ENCODE results near the gene OR10H1. TPM values are rescaled to one million over a fixed set of nuclear protein-coding genes. Genes with fewer than 3 reads are reported as not detected.

OR10H1 gene
- total RNA-seq (under 1 TPM in 1 of 2 donors, not detected in 1; under 0.01 TPM), polyA plus RNA-seq (not detected)

GRCh38 chr19:15815306-15815705, at the start of gene OR10H1:
Gene OR10H1 (minus strand): TSS chr19:15815664. CDS start chr19:15808037, 7,627 bp downstream.
- no peaks in the 10 kb centered on the region for H3K36me3 ChIP-seq (ENCODE audit: control insufficient read depth in 4 of 4, insufficient read depth in 3 of 4, low read depth in 1 of 4, low read length in 3 of 4)
- TF ChIP-seq EGR1 (IDR thresholded peaks at IDR 0.05; ENCODE audit: low read depth in 2 of 2) (no peak), MAX (IDR thresholded peaks at IDR 0.05) (no peak), HNF4A (conservative IDR thresholded peaks at IDR 0.05) (no peak), CTCF (IDR thresholded peaks at IDR 0.05; ENCODE audit: low read depth, low read length, missing input control) (no peak), ZBTB33 (IDR thresholded peaks at IDR 0.05) (no peak), TAF1 (conservative IDR thresholded peaks at IDR 0.05) (no peak), SP1 (IDR thresholded peaks at IDR 0.05) (no peak), FOXA2 (IDR thresholded peaks at IDR 0.05) (no peak), RAD21 (IDR thresholded peaks at IDR 0.05) (no peak), HNF4G (IDR thresholded peaks at IDR 0.05) (no peak), FOXA1 (IDR thresholded peaks at IDR 0.05) (no peak), JUND (IDR thresholded peaks at IDR 0.05) (no peak), ATF3 (IDR thresholded peaks at IDR 0.05) (no peak), GABPA (IDR thresholded peaks at IDR 0.05 in 1 of 2, conservative IDR thresholded peaks at IDR 0.05 in 1 of 2) (no peak), NR2F2 (IDR thresholded peaks at IDR 0.05) (no peak), RXRA (IDR thresholded peaks at IDR 0.05) (no peak), YY1 (IDR thresholded peaks at IDR 0.05) (no peak), REST (IDR thresholded peaks at IDR 0.05) (no peak)
- DNase-seq (ENCODE audit: low spot score) = no peak
- H3K4me1 ChIP-seq (ENCODE audit: control insufficient read depth in 4 of 4, insufficient read depth in 4 of 4, low read length in 3 of 4) = no peaks in the 10 kb centered on the region
- H3K9me3 ChIP-seq (ENCODE audit: control insufficient read depth in 4 of 4, low read length in 3 of 4) = no peaks in the 10 kb centered on the region
- peaks cover 0 to 9% (median 0%) of the 10 kb centered on the region in 4 donors for H3K27me3 ChIP-seq (ENCODE audit: control insufficient read depth in 4 of 4, insufficient read depth in 4 of 4, low read length in 3 of 4)
- H3K4me3 ChIP-seq (ENCODE audit: low read depth in 1 of 3, low read length in 3 of 3) = no peak within 1 kb of the TSS
- H3K9ac ChIP-seq (ENCODE audit: low read depth in 1 of 2, low read length in 2 of 2) = no peak within 1 kb of the TSS
- H3K27ac ChIP-seq (ENCODE audit: low read depth in 1 of 2, low read length in 2 of 2) = no peak within 1 kb of the TSS
- WGBS = 53% methylated on average over 5 of the region's 5 CpGs

Data from liver (tissue), 9 donors.